DMS114 treated with DMSO at 0.1 percent for 48 hours (cell line): ENCODE data around the gene SH3BGRL3.

ENCODE experiments used
- DNase-seq: peaks from one replicate; lab custom pipeline; 2025; ENCODE audit not compliant: unreplicated experiment; lab: John Stamatoyannopoulos, UW

Gene SH3BGRL3

DNA sequence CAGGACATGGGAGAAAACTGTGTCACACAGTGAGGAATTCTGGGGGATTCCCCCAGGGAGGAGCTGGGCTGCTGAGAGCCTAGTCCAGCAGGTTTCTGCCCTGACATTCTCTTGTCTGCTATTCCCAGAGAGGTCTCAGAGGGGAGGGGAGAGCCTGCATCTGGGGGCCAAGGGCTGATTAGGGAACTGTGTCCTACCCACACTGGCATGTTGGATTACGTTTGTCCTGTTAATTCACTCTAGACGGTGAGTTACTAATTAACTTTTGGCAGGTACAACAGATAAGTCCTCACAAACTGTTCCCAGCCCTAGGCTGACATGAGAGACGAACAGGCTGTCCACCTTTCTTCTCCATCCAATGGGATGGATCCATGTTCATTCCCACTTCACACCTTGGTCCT is 2.6 kb upstream of the SH3BGRL3 start:
- no peak for DNase-seq

DNA sequence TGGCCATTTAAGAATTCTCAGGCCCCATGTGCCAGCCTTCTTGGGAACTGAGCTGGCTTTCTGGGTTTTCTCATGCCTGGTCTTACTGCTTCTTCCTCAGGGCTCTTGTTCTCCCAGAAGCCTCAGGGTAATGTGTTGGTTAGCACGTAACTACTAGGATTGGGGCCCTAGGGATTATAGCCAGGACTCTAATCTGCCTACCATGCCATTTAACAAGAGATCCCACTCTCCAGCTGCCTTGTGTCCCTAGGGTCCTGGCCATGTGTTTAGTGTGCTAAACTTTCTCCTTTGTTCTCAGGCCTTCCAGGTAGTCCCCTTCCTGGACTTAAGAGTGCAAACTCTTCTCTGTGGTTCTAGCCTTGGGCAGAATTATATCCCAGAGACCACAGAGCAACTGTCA is 2.2 kb upstream of the SH3BGRL3 start:
- no peak for DNase-seq

DNA sequence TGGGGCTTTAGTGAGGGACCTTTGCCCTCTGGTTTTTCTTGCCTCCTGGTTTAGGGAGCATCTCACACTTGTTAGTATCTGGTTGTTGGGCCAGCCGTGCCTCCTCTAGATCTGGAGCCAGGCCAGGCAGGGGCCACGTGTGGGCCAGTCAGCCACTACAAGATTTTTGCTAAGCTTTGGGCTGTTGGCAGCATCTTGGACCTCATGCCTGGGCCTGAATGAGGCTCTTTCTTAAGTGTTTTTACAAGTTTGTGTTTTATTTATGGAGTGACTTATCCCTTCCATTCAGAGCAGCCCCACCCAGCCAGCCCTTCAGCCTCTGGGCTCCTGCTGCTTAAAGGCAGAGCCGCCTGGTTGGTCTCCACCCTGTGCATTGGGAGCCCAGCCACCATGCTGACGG is 1.6 kb upstream of the SH3BGRL3 start:
- no peak for DNase-seq

GRCh38 chr1:26278724-26279455 is 996 bp upstream of the SH3BGRL3 start:
- DNase-seq: no peak

GRCh38 chr1:26280333-26281042 is 602 bp downstream of the SH3BGRL3 start:
- no peak for DNase-seq

DNA sequence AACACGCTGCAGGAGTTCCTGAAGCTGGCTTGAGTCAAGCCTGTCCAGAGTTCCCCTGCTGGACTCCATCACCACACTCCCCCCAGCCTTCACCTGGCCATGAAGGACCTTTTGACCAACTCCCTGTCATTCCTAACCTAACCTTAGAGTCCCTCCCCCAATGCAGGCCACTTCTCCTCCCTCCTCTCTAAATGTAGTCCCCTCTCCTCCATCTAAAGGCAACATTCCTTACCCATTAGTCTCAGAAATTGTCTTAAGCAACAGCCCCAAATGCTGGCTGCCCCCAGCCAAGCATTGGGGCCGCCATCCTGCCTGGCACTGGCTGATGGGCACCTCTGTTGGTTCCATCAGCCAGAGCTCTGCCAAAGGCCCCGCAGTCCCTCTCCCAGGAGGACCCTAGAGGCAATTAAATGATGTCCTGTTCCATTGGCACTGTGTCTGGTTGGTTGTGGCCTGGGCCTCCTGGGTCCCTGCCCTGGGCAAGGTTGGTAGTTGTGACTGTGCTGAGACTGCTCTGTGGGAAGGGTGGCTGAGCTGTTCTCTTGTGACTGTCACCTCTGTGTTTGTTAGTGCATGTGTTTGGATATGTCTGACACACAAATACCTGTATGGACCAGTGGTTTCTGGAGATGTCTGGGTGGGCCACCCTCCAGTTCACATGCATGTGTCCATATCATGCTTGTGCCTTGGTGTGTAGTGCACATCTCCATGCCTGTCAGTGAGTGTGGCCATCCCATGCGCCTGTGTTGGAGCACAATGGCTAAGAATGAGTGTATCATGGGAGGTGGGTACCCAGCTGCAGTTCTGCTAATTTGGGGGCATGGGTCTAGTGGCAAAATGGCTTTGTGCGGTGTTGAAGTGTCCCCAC is 1.4 kb downstream of the SH3BGRL3 start:
- DNase-seq: no peak

DNA sequence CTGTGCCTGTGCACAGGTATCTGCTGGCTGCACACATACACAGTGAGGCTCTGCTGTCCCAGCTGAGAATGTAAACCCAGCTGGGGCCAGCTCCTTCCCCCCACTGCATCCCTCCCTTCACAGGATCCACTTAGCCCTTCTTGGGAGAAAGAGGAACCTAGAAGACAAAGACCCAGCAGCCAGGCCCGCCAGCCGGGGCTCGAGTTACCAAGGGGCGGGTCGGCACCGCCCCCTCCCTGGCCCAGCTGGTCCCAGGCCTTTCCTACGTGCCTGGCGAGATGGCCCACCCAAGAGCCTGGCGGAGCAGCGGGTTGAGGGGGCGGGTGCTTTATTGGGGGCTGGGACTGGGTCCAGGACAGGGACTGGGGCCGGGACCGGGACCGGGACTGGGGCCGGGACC is 2.1 kb downstream of the SH3BGRL3 start:
- DNase-seq: no peak

- no peak for DNase-seq
Measured at GRCh38 chr1:26282401-26282918, 2.6 kb downstream of the SH3BGRL3 start.

- DNase-seq: no peak
Measured at GRCh38 chr1:26283279-26283853, 3.5 kb downstream of the SH3BGRL3 start.

DNA sequence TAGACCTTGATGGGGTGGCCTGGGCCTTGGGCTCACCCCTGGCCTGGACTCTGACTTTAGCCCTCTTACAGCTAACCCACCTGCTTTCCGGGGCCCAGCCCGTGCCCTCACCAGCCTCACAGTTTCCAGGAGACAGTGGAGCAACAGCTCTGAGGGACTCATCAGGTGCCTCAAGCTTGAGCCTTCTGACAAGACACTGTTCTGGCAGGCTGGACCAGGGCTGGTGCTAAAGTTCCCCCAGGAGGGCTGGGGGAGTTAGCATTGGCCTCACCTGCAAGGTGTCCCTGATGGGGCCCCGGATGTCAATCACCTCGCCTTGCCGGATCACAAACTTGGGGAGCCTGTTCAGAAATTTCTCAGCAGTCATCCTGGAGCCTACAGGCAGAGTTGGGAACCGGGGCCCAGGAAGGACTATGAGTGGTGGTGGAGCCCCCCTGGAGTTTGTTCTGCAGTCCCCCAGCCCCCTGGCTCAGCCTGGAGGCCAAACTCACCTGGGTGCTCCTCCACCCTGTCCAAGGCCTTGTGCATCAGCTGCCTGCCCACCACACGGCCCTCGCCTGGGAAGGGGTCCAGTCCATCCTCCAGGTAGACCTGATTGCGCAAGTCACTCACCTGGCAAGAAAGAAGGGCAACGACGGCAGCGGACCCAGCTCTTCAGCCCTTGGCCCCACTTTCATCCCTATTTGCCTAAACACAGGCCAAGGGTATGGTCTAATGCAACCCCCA is 4.1 kb downstream of the SH3BGRL3 start:
- no peak for DNase-seq

DNA sequence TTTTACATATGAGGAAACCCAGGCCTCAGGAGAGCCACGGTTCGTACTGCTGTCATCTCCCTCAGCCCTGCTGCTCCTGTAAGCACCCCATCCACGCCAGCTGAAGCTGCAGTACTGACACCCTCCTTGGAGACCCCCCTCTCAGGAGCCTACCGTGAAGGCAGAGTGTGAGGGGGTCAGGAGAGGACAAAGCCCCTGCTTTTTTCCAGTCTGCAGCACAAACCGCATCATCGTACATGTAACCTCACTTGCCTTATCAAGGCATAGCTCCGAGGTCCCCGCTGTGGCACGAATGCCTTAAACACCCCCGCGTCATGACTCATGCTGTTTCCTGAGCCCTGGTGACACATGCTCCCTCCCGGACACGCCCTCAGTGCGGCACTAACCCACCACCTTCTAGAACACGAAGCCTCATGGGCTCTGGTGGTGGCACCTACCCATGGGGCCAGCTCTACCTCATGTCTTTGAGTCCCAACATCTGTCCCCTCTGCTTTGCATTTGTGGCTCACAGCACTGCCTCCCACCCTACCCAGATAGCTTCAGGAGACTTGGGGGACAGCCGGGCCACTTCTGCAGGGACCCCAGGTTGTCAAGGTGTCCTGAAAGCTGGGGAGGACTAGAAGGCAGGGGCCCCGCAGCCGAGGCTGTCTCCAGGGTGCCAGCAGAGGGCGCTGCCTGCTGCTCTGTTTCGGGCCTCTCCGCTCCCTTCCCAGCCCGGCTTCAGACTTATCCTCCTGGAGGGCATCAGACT is 4.9 kb downstream of the SH3BGRL3 start:
- no peak for DNase-seq

GRCh38 chr1:26285366-26286063 is 5.6 kb downstream of the SH3BGRL3 start:
- no peak for DNase-seq

GRCh38 chr1:26286064-26286416 is 6.2 kb downstream of the SH3BGRL3 start:
- no peak for DNase-seq

DNA sequence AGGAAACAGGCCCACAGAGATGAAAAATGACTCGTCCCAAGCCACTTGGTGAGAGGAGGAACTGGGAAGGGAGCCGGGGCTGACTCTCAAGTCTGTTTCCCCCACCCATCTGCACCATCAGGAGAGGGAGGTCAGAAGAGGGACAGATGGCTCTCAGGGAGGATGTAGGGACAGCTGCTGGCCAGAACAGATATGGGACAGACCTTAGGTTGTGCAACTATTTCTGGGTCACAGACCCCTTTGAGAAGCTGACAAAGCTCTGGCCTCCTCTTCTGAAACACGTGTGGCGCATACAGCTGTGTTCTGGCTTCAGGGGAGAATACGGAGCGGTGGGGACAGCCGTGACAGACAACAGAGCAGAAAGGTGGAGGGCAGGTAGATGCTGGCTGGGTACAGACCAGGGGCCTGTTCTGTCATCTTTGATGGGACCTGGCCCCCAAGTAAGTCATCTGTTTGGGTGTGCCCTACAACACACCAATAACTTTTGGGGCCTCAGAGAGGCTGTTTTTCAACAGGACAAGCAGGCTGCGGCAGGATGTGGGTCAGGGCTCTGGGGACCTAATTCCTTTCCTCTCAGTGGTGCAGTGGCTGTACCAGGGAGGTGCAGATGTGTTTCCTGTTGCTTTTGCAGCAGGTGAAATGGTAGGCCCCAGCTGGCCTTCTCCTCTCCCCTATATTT is 7.3 kb downstream of the SH3BGRL3 start:
- no peak for DNase-seq

DNA sequence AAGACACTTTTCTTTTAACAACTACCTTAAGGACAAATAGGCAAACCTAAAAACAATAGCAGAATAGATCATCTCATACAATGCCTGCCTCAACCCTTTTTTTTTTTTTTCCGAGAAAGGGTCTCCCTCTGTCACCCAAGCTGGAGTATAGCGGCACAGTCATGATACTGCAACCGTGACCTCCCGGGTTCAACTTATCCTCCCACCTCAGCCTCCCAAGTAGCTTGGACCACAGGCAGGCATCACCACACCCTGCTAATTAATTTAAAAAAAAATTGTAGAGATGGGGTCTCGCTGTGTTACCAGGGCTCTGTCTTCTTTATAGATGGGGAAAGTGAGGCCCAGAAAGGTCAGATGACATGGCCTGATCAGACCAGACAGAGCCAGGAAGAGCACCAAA is 7.9 kb downstream of the SH3BGRL3 start:
- no peak for DNase-seq

- no peak for DNase-seq
Measured at GRCh38 chr1:26288311-26288941, 8.5 kb downstream of the SH3BGRL3 start.

GRCh38 chr1:26289158-26290059 is 9.5 kb downstream of the SH3BGRL3 start:
- no peak for DNase-seq
